HCT116 (cell line): Measurements from ENCODE around the gene SNHG17. TPM values are rescaled to one million over a fixed set of nuclear protein-coding genes. Genes with fewer than 3 reads are reported as not detected.

ENCODE experiments used
- ATAC-seq: fragments of 200-7000 bp; cut with Tn5 transposase; 2 replicates; pipeline ENCODE4 v1.9.1; 2020; ENCODE audit warnings: mild to moderate bottlenecking, moderate library complexity
- BruUV-seq: library from RNA; stranded (reverse); fragments of 400-500 nt; replicated peaks from 2 replicates; lab custom pipeline; 2021; lab: Mats Ljungman, UMichigan
- CTCF ChIA-PET: fragments of 300-600 bp; sonication (Branson Sonifier 250); formaldehyde crosslinking; loops from one replicate; lab custom pipeline; 2021; ENCODE audit warnings: antibody characterized with exemption; lab: Charles Lee
- POLR2A ChIA-PET: fragments of 300-600, 350-600 bp; sonication (Branson Sonifier 250); formaldehyde crosslinking; loops from one replicate; lab custom pipeline; 2021; ENCODE audit warnings: antibody characterized with exemption; lab: Charles Lee
- RAD21 ChIA-PET, 2 experiments: fragments of 300-600 bp; sonication (Branson Sonifier 250); formaldehyde crosslinking; loops; one replicate each; lab custom pipeline; 2023; ENCODE audit warnings: low total read pairs in 2 of 2; ENCODE audit not compliant: uncharacterized antibody in 2 of 2, unreplicated experiment in 2 of 2, low non-redundant PET in 1 of 2; lab: Charles Lee
- DNase-seq: peaks from one replicate; pipeline ENCODE4 v3.0.0-alpha.2; 2010; ENCODE audit warnings: low read depth, low spot score
- H2AFZ ChIP-seq: fragments of 200-600 bp; shearing (Covaris generic), sonication (generic); 2 replicates; pipeline ENCODE4 v1.6.1; 2017; ENCODE audit warnings: low read depth, mixed run types, mixed read lengths, antibody characterized with exemption, low read length; ENCODE audit not compliant: poor library complexity, severe bottlenecking
- H3K27ac ChIP-seq: 2 replicates; pipeline ENCODE4 v1.5.1; 2012; ENCODE audit warnings: low read depth, low read length
- H3K27me3 ChIP-seq: fragments of 200-600 bp; sonication (generic); 2 replicates; pipeline ENCODE4 v1.6.1; 2016; ENCODE audit warnings: mixed run types, low read length, mixed read lengths; ENCODE audit not compliant: insufficient read depth
- H3K36me3 ChIP-seq, 2 experiments: fragments of 200-500 bp in 1 of 2; fragments of 200-600 bp in 1 of 2; sonication (Bioruptor generic) in 1 of 2; sonication (generic) in 1 of 2; 2 replicates each; pipeline versions ENCODE4 v1.5.1 to v1.6.1; 2014 to 2016; ENCODE audit warnings: low read length in 2 of 2, inconsistent platforms in 1 of 2, mixed read lengths in 1 of 2, mixed run types in 1 of 2; ENCODE audit not compliant: insufficient read depth in 2 of 2, control insufficient read depth in 1 of 2
- H3K4me1 ChIP-seq, 2 experiments: fragments of 200-600 bp in 1 of 2; sonication (generic) in 1 of 2; 2 replicates each; pipeline versions ENCODE4 v1.5.1 to v1.6.1; 2012 to 2017; ENCODE audit warnings: low read length in 2 of 2, inconsistent platforms in 1 of 2, mild to moderate bottlenecking in 1 of 2, mixed read lengths in 1 of 2, mixed run types in 1 of 2, moderate library complexity in 1 of 2; ENCODE audit not compliant: insufficient read depth in 2 of 2, control insufficient read depth in 1 of 2
- H3K4me2 ChIP-seq: fragments of 200-600 bp; sonication (generic); 2 replicates; pipeline ENCODE4 v1.6.1; 2017; ENCODE audit warnings: mixed run types, low read length, mixed read lengths
- H3K4me3 ChIP-seq, 2 experiments: fragments of 200-600 bp in 1 of 2; sonication (generic) in 1 of 2; replicated peaks in 1 of 2; 2 replicates each; pipeline ENCODE4 v1.5.1; 2011 to 2016; ENCODE audit warnings: low read length in 2 of 2, control low read depth in 1 of 2, low read depth in 1 of 2, mild to moderate bottlenecking in 1 of 2, mixed read lengths in 1 of 2, mixed run types in 1 of 2
- H3K79me2 ChIP-seq: fragments of 200-600 bp; sonication (generic); 2 replicates; pipeline ENCODE4 v1.6.1; 2017; ENCODE audit warnings: mild to moderate bottlenecking, mixed run types, low read length, moderate library complexity, mixed read lengths; ENCODE audit not compliant: insufficient read depth
- H3K9ac ChIP-seq: fragments of 200-600 bp; sonication (generic); 2 replicates; pipeline ENCODE4 v1.6.1; 2016; ENCODE audit warnings: low read length, mixed read lengths
- H3K9me2 ChIP-seq: fragments of 200-600 bp; sonication (generic), shearing (Covaris generic); 2 replicates; pipeline ENCODE4 v1.6.1; 2017; ENCODE audit warnings: mixed run types, mild to moderate bottlenecking, moderate library complexity; ENCODE audit not compliant: insufficient read depth
- H3K9me3 ChIP-seq, 2 experiments: fragments of 200-500 bp in 1 of 2; fragments of 200-600 bp in 1 of 2; sonication (Bioruptor generic) in 1 of 2; sonication (generic) in 1 of 2; 2 replicates each; pipeline ENCODE4 v1.6.1; 2014 to 2017; ENCODE audit warnings: low read length in 2 of 2, mixed read lengths in 2 of 2, inconsistent platforms in 1 of 2, low read depth in 1 of 2, mild to moderate bottlenecking in 1 of 2, mixed run types in 1 of 2, moderate library complexity in 1 of 2; ENCODE audit not compliant: control insufficient read depth in 1 of 2, insufficient read depth in 1 of 2
- H4K20me1 ChIP-seq: fragments of 200-600 bp; sonication (generic), shearing (Covaris generic); 2 replicates; pipeline ENCODE4 v1.6.1; 2017; ENCODE audit warnings: mixed run types, mild to moderate bottlenecking, moderate library complexity; ENCODE audit not compliant: insufficient read depth
- ATF3 ChIP-seq: IDR thresholded peaks from 2 replicates; pipeline ENCODE4 v1.6.1; 2012
- CEBPB ChIP-seq: IDR thresholded peaks from 2 replicates; pipeline ENCODE4 v1.6.1; 2012; ENCODE audit warnings: low read depth
- ELF1 ChIP-seq: IDR thresholded peaks from 2 replicates; pipeline ENCODE4 v1.6.1; 2012; ENCODE audit warnings: low read depth, borderline replicate concordance
- EZH2 ChIP-seq: fragments of 200-600 bp; sonication (generic); IDR thresholded peaks from 2 replicates; pipeline ENCODE4 v1.6.1; 2017; ENCODE audit warnings: antibody characterized with exemption, mixed run types
- EZH2phosphoT487 ChIP-seq: fragments of 200-600 bp; IDR thresholded peaks from 2 replicates; pipeline ENCODE4 v1.6.1; 2018; ENCODE audit warnings: antibody characterized with exemption, borderline replicate concordance
- FOSL1 ChIP-seq: IDR thresholded peaks from 2 replicates; pipeline ENCODE4 v1.6.1; 2012; ENCODE audit warnings: low read depth
- JUND ChIP-seq: IDR thresholded peaks from 2 replicates; pipeline ENCODE4 v1.6.1; 2012
- POLR2A ChIP-seq: IDR thresholded peaks from 2 replicates; pipeline ENCODE4 v1.7.0; 2011; ENCODE audit warnings: borderline replicate concordance; ENCODE audit not compliant: insufficient read depth, insufficient read length; ENCODE audit errors: extremely low read depth
- SP1 ChIP-seq: IDR thresholded peaks from 2 replicates; pipeline ENCODE4 v1.6.1; 2012; ENCODE audit warnings: low read depth
- SRF ChIP-seq: IDR thresholded peaks from 2 replicates; pipeline ENCODE4 v1.6.1; 2012; ENCODE audit warnings: low read depth
- YY1 ChIP-seq: IDR thresholded peaks from 2 replicates; pipeline ENCODE4 v1.6.1; 2011; ENCODE audit warnings: low read length, low read depth, moderate library complexity, mild to moderate bottlenecking; ENCODE audit not compliant: insufficient replicate concordance; ENCODE audit errors: extremely low read depth
- ZFX ChIP-seq: fragments of 450-650 bp; IDR thresholded peaks from 2 replicates; pipeline ENCODE4 v1.6.1; 2017
- ZNF274 ChIP-seq: fragments of 200-500 bp; sonication (Bioruptor generic); IDR thresholded peaks from 2 replicates; pipeline ENCODE4 v1.6.1; 2014; ENCODE audit warnings: mild to moderate bottlenecking, low read depth, low read length, inconsistent platforms
- intact Hi-C: fragments of 100-400 bp; cut with micrococcal nuclease; formaldehyde crosslinking; loops from 2 replicates; pipeline ENCODE4 v1.10.0; 2022
- total RNA-seq: library from RNA; stranded (reverse); gene quantifications from one replicate; pipeline ENCODE4 v1.2.1, GENCODE V29; 2021; ENCODE audit not compliant: unreplicated experiment
- TF ChIP-seq, protein P1 (sequence below): IDR thresholded peaks from 2 replicates; pipeline ENCODE4 v1.6.1; 2012
- TF ChIP-seq, protein P2 (sequence below): IDR thresholded peaks from 2 replicates; pipeline ENCODE4 v1.6.1; 2011; ENCODE audit warnings: mild to moderate bottlenecking, low read length, moderate library complexity; ENCODE audit not compliant: insufficient replicate concordance; ENCODE audit errors: extremely low read depth
- TF ChIP-seq, protein P3 (sequence below): IDR thresholded peaks from 2 replicates; pipeline ENCODE4 v1.6.1; 2012; ENCODE audit warnings: low read depth

The SNHG17 gene
- total RNA-seq, 1 experiment from 2014 or later, result 65.7 TPM

DNA sequence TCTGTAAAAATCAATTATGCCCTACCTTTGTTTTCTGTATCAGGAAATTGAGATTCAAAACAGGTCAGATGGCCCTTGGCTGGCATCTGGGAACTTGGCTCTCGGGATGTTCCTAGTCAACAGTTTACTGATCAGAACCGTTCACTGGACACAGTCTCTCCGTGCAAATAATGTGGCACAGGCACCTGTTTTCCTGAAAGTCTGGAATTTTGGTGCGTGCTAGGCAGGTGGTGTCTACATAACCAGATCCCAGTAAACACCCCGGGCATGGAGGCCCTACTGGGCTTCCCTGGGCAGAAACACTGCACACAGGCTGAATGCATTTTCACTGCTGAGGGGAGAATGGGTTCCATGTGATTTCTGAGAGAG is 7.5 kb downstream of the SNHG17 start:
- ChIA-PET POLR2A (no interaction called here), CTCF (no interaction called here), RAD21 (no interaction called here)
- TF ChIP-seq FOSL1, result no peak
- TF ChIP-seq EZH2phosphoT487, result no peak
- no peak for TF ChIP-seq SRF
- TF ChIP-seq, protein P1, sequence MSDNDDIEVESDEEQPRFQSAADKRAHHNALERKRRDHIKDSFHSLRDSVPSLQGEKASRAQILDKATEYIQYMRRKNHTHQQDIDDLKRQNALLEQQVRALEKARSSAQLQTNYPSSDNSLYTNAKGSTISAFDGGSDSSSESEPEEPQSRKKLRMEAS, result no peak
- TF ChIP-seq CEBPB, result no peak
- TF ChIP-seq, protein P2, sequence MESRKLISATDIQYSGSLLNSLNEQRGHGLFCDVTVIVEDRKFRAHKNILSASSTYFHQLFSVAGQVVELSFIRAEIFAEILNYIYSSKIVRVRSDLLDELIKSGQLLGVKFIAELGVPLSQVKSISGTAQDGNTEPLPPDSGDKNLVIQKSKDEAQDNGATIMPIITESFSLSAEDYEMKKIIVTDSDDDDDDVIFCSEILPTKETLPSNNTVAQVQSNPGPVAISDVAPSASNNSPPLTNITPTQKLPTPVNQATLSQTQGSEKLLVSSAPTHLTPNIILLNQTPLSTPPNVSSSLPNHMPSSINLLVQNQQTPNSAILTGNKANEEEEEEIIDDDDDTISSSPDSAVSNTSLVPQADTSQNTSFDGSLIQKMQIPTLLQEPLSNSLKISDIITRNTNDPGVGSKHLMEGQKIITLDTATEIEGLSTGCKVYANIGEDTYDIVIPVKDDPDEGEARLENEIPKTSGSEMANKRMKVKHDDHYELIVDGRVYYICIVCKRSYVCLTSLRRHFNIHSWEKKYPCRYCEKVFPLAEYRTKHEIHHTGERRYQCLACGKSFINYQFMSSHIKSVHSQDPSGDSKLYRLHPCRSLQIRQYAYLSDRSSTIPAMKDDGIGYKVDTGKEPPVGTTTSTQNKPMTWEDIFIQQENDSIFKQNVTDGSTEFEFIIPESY, result no peak
- no peak for TF ChIP-seq ELF1
- TF ChIP-seq, protein P3, sequence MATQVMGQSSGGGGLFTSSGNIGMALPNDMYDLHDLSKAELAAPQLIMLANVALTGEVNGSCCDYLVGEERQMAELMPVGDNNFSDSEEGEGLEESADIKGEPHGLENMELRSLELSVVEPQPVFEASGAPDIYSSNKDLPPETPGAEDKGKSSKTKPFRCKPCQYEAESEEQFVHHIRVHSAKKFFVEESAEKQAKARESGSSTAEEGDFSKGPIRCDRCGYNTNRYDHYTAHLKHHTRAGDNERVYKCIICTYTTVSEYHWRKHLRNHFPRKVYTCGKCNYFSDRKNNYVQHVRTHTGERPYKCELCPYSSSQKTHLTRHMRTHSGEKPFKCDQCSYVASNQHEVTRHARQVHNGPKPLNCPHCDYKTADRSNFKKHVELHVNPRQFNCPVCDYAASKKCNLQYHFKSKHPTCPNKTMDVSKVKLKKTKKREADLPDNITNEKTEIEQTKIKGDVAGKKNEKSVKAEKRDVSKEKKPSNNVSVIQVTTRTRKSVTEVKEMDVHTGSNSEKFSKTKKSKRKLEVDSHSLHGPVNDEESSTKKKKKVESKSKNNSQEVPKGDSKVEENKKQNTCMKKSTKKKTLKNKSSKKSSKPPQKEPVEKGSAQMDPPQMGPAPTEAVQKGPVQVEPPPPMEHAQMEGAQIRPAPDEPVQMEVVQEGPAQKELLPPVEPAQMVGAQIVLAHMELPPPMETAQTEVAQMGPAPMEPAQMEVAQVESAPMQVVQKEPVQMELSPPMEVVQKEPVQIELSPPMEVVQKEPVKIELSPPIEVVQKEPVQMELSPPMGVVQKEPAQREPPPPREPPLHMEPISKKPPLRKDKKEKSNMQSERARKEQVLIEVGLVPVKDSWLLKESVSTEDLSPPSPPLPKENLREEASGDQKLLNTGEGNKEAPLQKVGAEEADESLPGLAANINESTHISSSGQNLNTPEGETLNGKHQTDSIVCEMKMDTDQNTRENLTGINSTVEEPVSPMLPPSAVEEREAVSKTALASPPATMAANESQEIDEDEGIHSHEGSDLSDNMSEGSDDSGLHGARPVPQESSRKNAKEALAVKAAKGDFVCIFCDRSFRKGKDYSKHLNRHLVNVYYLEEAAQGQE, result no peak
- no peak for TF ChIP-seq POLR2A
- no peak for TF ChIP-seq YY1
- no peak for TF ChIP-seq ZFX
- no peak for TF ChIP-seq EZH2
- no peak for TF ChIP-seq SP1
- TF ChIP-seq ATF3, result no peak
- TF ChIP-seq ZNF274, result no peak
- no peak for TF ChIP-seq JUND
- no peaks in the 10 kb centered on the region for H3K9me3 ChIP-seq
- H3K4me1 ChIP-seq, result no peaks in the 10 kb centered on the region
- H3K36me3 ChIP-seq, result peaks cover 87 to 90% of the 10 kb centered on the region in 2 experiments
- H2AFZ ChIP-seq, result no peak overlapping the region
- H3K9ac ChIP-seq, result no peak overlapping the region
- peaks cover 100% of the 10 kb centered on the region for H3K79me2 ChIP-seq
- no peaks in the 10 kb centered on the region for H3K27me3 ChIP-seq
- no peaks in the 10 kb centered on the region for H3K9me2 ChIP-seq
- H4K20me1 ChIP-seq, result peaks cover 74% of the 10 kb centered on the region; the same call in 1 of the 2 replicates
- H3K27ac ChIP-seq, result no peak overlapping the region
- ATAC-seq (no peak), DNase-seq (no peak)
- no peak overlapping the region for H3K4me2 ChIP-seq
- H3K4me3 ChIP-seq, result no peak overlapping the region
- BruUV-seq, result no TSS peak
- intact Hi-C loops, result no loop called here
